ENCODE data around the gene NTN5.

- TF ChIP-seq CTCF (IDR thresholded peaks at IDR 0.05; ENCODE audit: insufficient read depth, low read length): no peak
- TF ChIP-seq REST (IDR thresholded peaks at IDR 0.05; ENCODE audit: insufficient replicate concordance, low read depth): no peak
- no peak for TF ChIP-seq GABPA (IDR thresholded peaks at IDR 0.05; ENCODE audit: low read depth)
These were observed 15.0 kb upstream of the NTN5 start for GRCh38 chr19:48687776-48688175.
